ENCODE measurements around the gene CHKA.

CHKA gene

GRCh38 chr11:68121067-68121899 lies at the start of gene CHKA:
Gene CHKA (minus strand): TSS chr11:68121388. CDS start chr11:68121177, 211 bp downstream.
- in situ Hi-C loops (cut with MboI; ENCODE audit: low sequenced_read_pairs) = no loop called here

- in situ Hi-C loops (cut with MboI; ENCODE audit: low sequenced_read_pairs) = no loop called here
Measured at GRCh38 chr11:68169442-68169841, 48.3 kb upstream of the CHKA start.

GRCh38 chr11:68168694-68169093 lies 47.5 kb upstream of the CHKA start:
- in situ Hi-C loops (cut with MboI; ENCODE audit: low sequenced_read_pairs) = no loop called here

GRCh38 chr11:68167474-68167873 lies 46.3 kb upstream of the CHKA start:
- in situ Hi-C loops (cut with MboI; ENCODE audit: low sequenced_read_pairs) = no loop called here

GRCh38 chr11:68166969-68167368 lies 45.8 kb upstream of the CHKA start:
- in situ Hi-C loops (cut with MboI; ENCODE audit: low sequenced_read_pairs) = no loop called here

GRCh38 chr11:68165601-68166000 lies 44.4 kb upstream of the CHKA start:
- in situ Hi-C loops (cut with MboI; ENCODE audit: low sequenced_read_pairs) = no loop called here

GRCh38 chr11:68164437-68164836 lies 43.2 kb upstream of the CHKA start:
- in situ Hi-C loops (cut with MboI; ENCODE audit: low sequenced_read_pairs) = no loop called here

- in situ Hi-C loops (cut with MboI; ENCODE audit: low sequenced_read_pairs) = no loop called here
Measured at GRCh38 chr11:68163691-68164090, 42.5 kb upstream of the CHKA start.

GRCh38 chr11:68160100-68160695 lies 39.0 kb upstream of the CHKA start:
- in situ Hi-C loops (cut with MboI; ENCODE audit: low sequenced_read_pairs) = no loop called here

GRCh38 chr11:68159665-68160064 lies 38.5 kb upstream of the CHKA start:
- in situ Hi-C loops (cut with MboI; ENCODE audit: low sequenced_read_pairs) = no loop called here

GRCh38 chr11:68159161-68159560 lies 38.0 kb upstream of the CHKA start:
- in situ Hi-C loops (cut with MboI; ENCODE audit: low sequenced_read_pairs) = no loop called here

GRCh38 chr11:68158580-68158979 lies 37.4 kb upstream of the CHKA start:
- in situ Hi-C loops (cut with MboI; ENCODE audit: low sequenced_read_pairs) = no loop called here

- in situ Hi-C loops (cut with MboI; ENCODE audit: low sequenced_read_pairs) = no loop called here
Measured at GRCh38 chr11:68153742-68154141, 32.6 kb upstream of the CHKA start.

GRCh38 chr11:68150037-68150436 lies 28.8 kb upstream of the CHKA start:
- in situ Hi-C loops (cut with MboI; ENCODE audit: low sequenced_read_pairs) = no loop called here

- in situ Hi-C loops (cut with MboI; ENCODE audit: low sequenced_read_pairs) = no loop called here
Measured at GRCh38 chr11:68149417-68149816, 28.2 kb upstream of the CHKA start.

- in situ Hi-C loops (cut with MboI; ENCODE audit: low sequenced_read_pairs) = no loop called here
Measured at GRCh38 chr11:68148879-68149278, 27.7 kb upstream of the CHKA start.

GRCh38 chr11:68148071-68148805 lies 27.1 kb upstream of the CHKA start:
- in situ Hi-C loops (cut with MboI; ENCODE audit: low sequenced_read_pairs) = no loop called here

GRCh38 chr11:68146704-68147474 lies 25.7 kb upstream of the CHKA start:
- in situ Hi-C loops (cut with MboI; ENCODE audit: low sequenced_read_pairs) = no loop called here

- in situ Hi-C loops (cut with MboI; ENCODE audit: low sequenced_read_pairs) = no loop called here
Measured at GRCh38 chr11:68146010-68146540, 24.9 kb upstream of the CHKA start.

GRCh38 chr11:68145120-68145866 lies 24.1 kb upstream of the CHKA start:
- in situ Hi-C loops (cut with MboI; ENCODE audit: low sequenced_read_pairs) = no loop called here

Data from hTERT RPE-1 (cell line).